ENCODE data around the gene STX16. TPM values are rescaled to one million over a fixed set of nuclear protein-coding genes. Genes with fewer than 3 reads are reported as not detected.
A peak's percentile ranks its signal among the peaks of the same experiment; 100 is the strongest.

Gene STX16
- total RNA-seq, 1 experiment from 2014 or later, result 58.3 TPM

- Histone ChIP-seq H3K9me2 (replicated peaks; ENCODE audit: insufficient read depth, low read length) (no peaks in the 10 kb centered on the region), H3K4me2 (ENCODE audit: low read depth, low read length, poor library complexity, severe bottlenecking) (no peak overlapping the region), H3K27ac (ENCODE audit: low read length) (no peak overlapping the region), H2AFZ (ENCODE audit: low read length) (no peak overlapping the region), H3K79me2 (ENCODE audit: low read length) (no peaks in the 10 kb centered on the region), H3K27me3 (ENCODE audit: low read length) (no peaks in the 10 kb centered on the region), H3K36me3 (ENCODE audit: insufficient read depth, low read length) (no peaks in the 10 kb centered on the region), H4K20me1 (ENCODE audit: insufficient read depth, low read depth, low read length) (no peaks in the 10 kb centered on the region), H3K4me3 (ENCODE audit: low read length) (no peak overlapping the region), H3K9me3 (ENCODE audit: low read length) (no peaks in the 10 kb centered on the region), H3K9ac (ENCODE audit: low read length) (no peak overlapping the region), H3K4me1 (ENCODE audit: low read length) (no peaks in the 10 kb centered on the region)
- DNase-seq, result no peak
These were observed 21.9 kb upstream of the STX16 start for GRCh38 chr20:58629215-58629580.

DNA sequence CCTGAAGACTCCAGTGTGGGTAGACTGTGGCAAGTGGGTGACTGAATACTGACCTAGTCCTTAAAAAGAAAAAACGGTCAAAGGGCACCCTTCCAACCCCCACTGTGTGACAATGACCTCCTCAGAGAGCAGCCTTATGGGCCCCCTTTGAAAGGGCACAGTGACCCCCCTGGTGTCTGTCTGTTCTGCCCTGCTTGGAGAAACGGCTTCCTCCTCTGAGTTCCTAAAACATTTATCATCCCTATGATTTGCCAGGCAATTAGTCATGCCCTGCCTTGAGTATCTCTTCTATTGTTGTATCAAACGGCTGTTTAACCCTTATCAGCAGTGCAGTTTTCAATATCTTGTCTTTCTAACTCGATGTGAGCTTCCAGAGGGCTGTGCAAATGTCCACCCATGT is 21.0 kb upstream of the STX16 start:
- Histone ChIP-seq H3K36me3 (ENCODE audit: insufficient read depth, low read length) (no peaks in the 10 kb centered on the region), H3K4me3 (ENCODE audit: low read length) (no peak overlapping the region), H4K20me1 (ENCODE audit: insufficient read depth, low read depth, low read length) (no peaks in the 10 kb centered on the region), H3K9me2 (replicated peaks; ENCODE audit: insufficient read depth, low read length) (no peaks in the 10 kb centered on the region), H3K27ac (ENCODE audit: low read length) (no peak overlapping the region), H3K4me2 (ENCODE audit: low read depth, low read length, poor library complexity, severe bottlenecking) (no peak overlapping the region), H3K79me2 (ENCODE audit: low read length) (no peaks in the 10 kb centered on the region), H3K9me3 (ENCODE audit: low read length) (no peaks in the 10 kb centered on the region), H3K4me1 (ENCODE audit: low read length) (peaks cover 7% of the 10 kb centered on the region), H3K27me3 (ENCODE audit: low read length) (no peaks in the 10 kb centered on the region), H2AFZ (ENCODE audit: low read length) (no peak overlapping the region), H3K9ac (ENCODE audit: low read length) (no peak overlapping the region)
- no peak for DNase-seq

DNA sequence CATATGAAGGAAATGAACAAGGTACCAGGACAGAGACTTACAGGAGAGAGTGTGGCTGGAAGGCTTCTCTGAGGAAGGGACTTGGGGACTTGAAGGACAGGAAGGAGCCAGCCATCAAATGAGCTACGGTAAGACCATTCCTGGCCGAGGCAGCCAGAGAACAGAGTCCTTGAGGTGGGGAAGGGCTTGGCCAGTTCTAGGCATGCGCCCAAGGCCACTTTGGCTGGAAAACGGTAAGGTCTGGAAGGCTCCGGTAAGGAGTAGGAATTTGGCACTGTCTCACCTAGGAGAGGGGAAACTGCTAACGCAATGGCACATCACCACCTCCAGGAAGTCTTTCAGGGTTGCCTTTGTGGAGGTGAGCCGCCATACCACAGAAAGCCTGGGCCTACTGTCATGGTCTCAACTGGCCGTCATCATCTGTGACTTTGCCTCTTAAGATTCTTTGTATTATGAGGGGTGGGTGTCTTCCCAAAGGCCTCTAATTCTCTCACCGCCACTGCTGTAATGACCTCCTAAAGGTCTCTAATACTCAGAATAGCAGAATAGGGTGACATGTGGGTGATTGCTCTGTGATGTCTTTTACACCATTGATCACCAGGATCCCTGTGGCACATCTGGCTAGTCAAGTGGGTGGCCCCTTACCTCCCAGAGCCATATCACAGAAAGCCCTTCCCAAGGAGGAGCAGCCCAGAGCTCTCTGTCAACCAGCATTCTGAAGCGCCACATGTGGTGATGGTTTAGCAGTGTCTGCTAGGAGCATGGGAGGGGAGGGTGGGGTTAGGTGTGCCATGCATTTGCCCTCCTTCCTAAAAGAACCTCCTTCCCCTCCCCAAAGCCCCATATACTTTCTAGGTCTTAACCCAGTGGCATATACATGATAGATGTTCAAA is 17.7 kb upstream of the STX16 start:
- Histone ChIP-seq H3K27ac (ENCODE audit: low read length) (no peak overlapping the region), H3K4me1 (ENCODE audit: low read length) (peaks cover 7% of the 10 kb centered on the region), H3K79me2 (ENCODE audit: low read length) (no peaks in the 10 kb centered on the region), H2AFZ (ENCODE audit: low read length) (no peak overlapping the region), H4K20me1 (ENCODE audit: insufficient read depth, low read depth, low read length) (no peaks in the 10 kb centered on the region), H3K4me3 (ENCODE audit: low read length) (no peak overlapping the region), H3K36me3 (ENCODE audit: insufficient read depth, low read length) (no peaks in the 10 kb centered on the region), H3K9me3 (ENCODE audit: low read length) (no peaks in the 10 kb centered on the region), H3K4me2 (ENCODE audit: low read depth, low read length, poor library complexity, severe bottlenecking) (no peak overlapping the region), H3K9ac (ENCODE audit: low read length) (no peak overlapping the region), H3K27me3 (ENCODE audit: low read length) (no peaks in the 10 kb centered on the region), H3K9me2 (replicated peaks; ENCODE audit: insufficient read depth, low read length) (no peaks in the 10 kb centered on the region)
- DNase-seq, result no peak

DNA sequence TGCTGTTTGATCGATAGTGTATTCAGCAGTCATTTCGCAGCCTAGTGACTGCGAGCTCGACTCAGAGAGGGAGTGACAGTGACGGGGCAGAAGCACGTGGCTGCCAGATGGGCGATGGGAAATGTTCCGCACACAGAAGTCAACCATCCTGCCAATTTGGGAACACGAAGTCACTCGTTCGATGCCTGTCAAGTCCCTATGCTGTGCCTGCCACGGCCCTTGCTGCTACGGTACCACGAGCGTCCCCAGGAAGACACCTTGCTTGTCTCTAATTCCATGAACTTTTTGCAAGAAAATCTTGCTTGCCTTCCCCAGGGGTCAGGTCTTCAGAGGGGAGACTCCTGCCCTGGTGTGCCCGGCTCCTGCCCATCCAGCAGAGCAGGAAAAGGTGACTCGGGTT is 17.0 kb upstream of the STX16 start:
- H3K27ac ChIP-seq (ENCODE audit: low read length), result no peak overlapping the region
- H3K9me2 ChIP-seq (replicated peaks; ENCODE audit: insufficient read depth, low read length), result no peaks in the 10 kb centered on the region
- no peak overlapping the region for H3K9ac ChIP-seq (ENCODE audit: low read length)
- H3K9me3 ChIP-seq (ENCODE audit: low read length), result no peaks in the 10 kb centered on the region
- no peaks in the 10 kb centered on the region for H3K79me2 ChIP-seq (ENCODE audit: low read length)
- H4K20me1 ChIP-seq (ENCODE audit: insufficient read depth, low read depth, low read length), result no peaks in the 10 kb centered on the region
- H3K4me1 ChIP-seq (ENCODE audit: low read length), result peaks cover 7% of the 10 kb centered on the region
- H3K27me3 ChIP-seq (ENCODE audit: low read length), result no peaks in the 10 kb centered on the region
- no peaks in the 10 kb centered on the region for H3K36me3 ChIP-seq (ENCODE audit: insufficient read depth, low read length)
- H2AFZ ChIP-seq (ENCODE audit: low read length), result no peak overlapping the region
- H3K4me3 ChIP-seq (ENCODE audit: low read length), result no peak overlapping the region
- no peak overlapping the region for H3K4me2 ChIP-seq (ENCODE audit: low read depth, low read length, poor library complexity, severe bottlenecking)
- DNase-seq, result no peak

GRCh38 chr20:58634521-58635278 is 16.4 kb upstream of the STX16 start:
- no peak overlapping the region for H2AFZ ChIP-seq (ENCODE audit: low read length)
- no peaks in the 10 kb centered on the region for H3K36me3 ChIP-seq (ENCODE audit: insufficient read depth, low read length)
- H3K79me2 ChIP-seq (ENCODE audit: low read length), result no peaks in the 10 kb centered on the region
- H3K9me3 ChIP-seq (ENCODE audit: low read length), result no peaks in the 10 kb centered on the region
- DNase-seq, result peak; percentile 51
- H3K4me2 ChIP-seq (ENCODE audit: low read depth, low read length, poor library complexity, severe bottlenecking), result peak overlapping the region; percentile 8
- H3K4me1 ChIP-seq (ENCODE audit: low read length), result peaks cover 7% of the 10 kb centered on the region
- H3K4me3 ChIP-seq (ENCODE audit: low read length), result no peak overlapping the region
- H3K27me3 ChIP-seq (ENCODE audit: low read length), result no peaks in the 10 kb centered on the region
- H3K9me2 ChIP-seq (replicated peaks; ENCODE audit: insufficient read depth, low read length), result no peaks in the 10 kb centered on the region
- H4K20me1 ChIP-seq (ENCODE audit: insufficient read depth, low read depth, low read length), result no peaks in the 10 kb centered on the region
- no peak overlapping the region for H3K27ac ChIP-seq (ENCODE audit: low read length)
- H3K9ac ChIP-seq (ENCODE audit: low read length), result no peak overlapping the region

DNA sequence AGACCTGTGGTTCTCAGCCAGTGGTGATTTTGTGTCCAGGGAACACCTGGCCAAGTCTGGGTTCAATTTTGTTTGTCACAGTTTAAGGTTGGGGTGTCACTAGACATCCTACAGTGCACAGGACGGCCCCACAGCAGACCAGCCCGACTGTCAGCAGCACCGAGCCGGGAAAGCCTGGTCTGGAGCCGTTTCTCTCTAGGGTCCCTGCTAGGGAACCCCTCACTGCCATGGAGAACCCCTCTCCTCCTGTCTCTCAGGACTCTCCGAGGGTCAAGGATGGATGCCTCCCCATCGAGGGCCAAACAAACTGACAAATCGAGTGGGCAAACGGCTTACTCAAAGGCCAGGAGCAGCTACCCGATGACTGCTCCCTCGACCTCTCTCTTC is 15.8 kb upstream of the STX16 start:
- H3K4me2 ChIP-seq (ENCODE audit: low read depth, low read length, poor library complexity, severe bottlenecking), result no peak overlapping the region
- H3K9ac ChIP-seq (ENCODE audit: low read length), result no peak overlapping the region
- no peaks in the 10 kb centered on the region for H3K9me2 ChIP-seq (replicated peaks; ENCODE audit: insufficient read depth, low read length)
- no peaks in the 10 kb centered on the region for H3K36me3 ChIP-seq (ENCODE audit: insufficient read depth, low read length)
- no peak overlapping the region for H3K4me3 ChIP-seq (ENCODE audit: low read length)
- no peak overlapping the region for H3K27ac ChIP-seq (ENCODE audit: low read length)
- peaks cover 7% of the 10 kb centered on the region for H3K4me1 ChIP-seq (ENCODE audit: low read length)
- H3K27me3 ChIP-seq (ENCODE audit: low read length), result no peaks in the 10 kb centered on the region
- no peaks in the 10 kb centered on the region for H4K20me1 ChIP-seq (ENCODE audit: insufficient read depth, low read depth, low read length)
- no peaks in the 10 kb centered on the region for H3K79me2 ChIP-seq (ENCODE audit: low read length)
- no peak for DNase-seq
- no peaks in the 10 kb centered on the region for H3K9me3 ChIP-seq (ENCODE audit: low read length)
- H2AFZ ChIP-seq (ENCODE audit: low read length), result no peak overlapping the region

DNA sequence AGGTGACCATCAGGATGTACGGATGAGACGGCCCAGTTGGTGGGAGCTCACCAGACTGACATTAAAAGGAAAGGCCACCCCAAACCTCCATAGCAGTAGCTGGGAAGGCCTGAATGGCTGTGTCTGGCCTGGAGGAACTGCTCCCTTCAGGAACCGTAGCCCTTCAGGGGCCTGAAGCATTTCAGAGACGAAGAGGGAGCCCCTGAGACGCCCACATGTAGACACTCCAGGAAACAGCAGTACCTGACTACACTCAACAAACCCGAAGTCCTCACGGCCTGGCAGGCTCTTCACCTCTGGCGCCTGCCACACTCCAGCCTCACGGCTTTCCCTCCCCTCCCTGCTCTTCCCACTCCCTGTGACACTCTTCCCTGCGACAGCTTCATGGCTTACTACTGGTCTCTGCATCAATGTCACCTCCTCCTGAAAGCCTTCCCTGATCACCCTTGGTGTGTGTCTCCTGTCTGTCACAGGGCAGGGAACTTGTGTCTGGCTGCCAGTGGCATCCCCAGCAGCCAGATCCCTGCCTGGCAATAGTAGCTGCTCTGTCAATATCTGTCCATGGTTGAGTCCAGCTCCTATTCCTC is 14.6 kb upstream of the STX16 start:
- no peak overlapping the region for H3K9ac ChIP-seq (ENCODE audit: low read length)
- H3K27ac ChIP-seq (ENCODE audit: low read length), result no peak overlapping the region
- H2AFZ ChIP-seq (ENCODE audit: low read length), result no peak overlapping the region
- no peaks in the 10 kb centered on the region for H4K20me1 ChIP-seq (ENCODE audit: insufficient read depth, low read depth, low read length)
- H3K9me2 ChIP-seq (replicated peaks; ENCODE audit: insufficient read depth, low read length), result no peaks in the 10 kb centered on the region
- DNase-seq, result no peak
- H3K4me3 ChIP-seq (ENCODE audit: low read length), result no peak overlapping the region
- no peaks in the 10 kb centered on the region for H3K36me3 ChIP-seq (ENCODE audit: insufficient read depth, low read length)
- no peaks in the 10 kb centered on the region for H3K79me2 ChIP-seq (ENCODE audit: low read length)
- H3K4me1 ChIP-seq (ENCODE audit: low read length), result peaks cover 7% of the 10 kb centered on the region
- no peak overlapping the region for H3K4me2 ChIP-seq (ENCODE audit: low read depth, low read length, poor library complexity, severe bottlenecking)
- H3K27me3 ChIP-seq (ENCODE audit: low read length), result no peaks in the 10 kb centered on the region
- H3K9me3 ChIP-seq (ENCODE audit: low read length), result no peaks in the 10 kb centered on the region

- Histone ChIP-seq H4K20me1 (ENCODE audit: insufficient read depth, low read depth, low read length) (no peaks in the 10 kb centered on the region), H2AFZ (ENCODE audit: low read length) (no peak overlapping the region), H3K4me1 (ENCODE audit: low read length) (peaks cover 7% of the 10 kb centered on the region), H3K27ac (ENCODE audit: low read length) (no peak overlapping the region), H3K9me3 (ENCODE audit: low read length) (no peaks in the 10 kb centered on the region), H3K9me2 (replicated peaks; ENCODE audit: insufficient read depth, low read length) (no peaks in the 10 kb centered on the region), H3K9ac (ENCODE audit: low read length) (no peak overlapping the region), H3K27me3 (ENCODE audit: low read length) (no peaks in the 10 kb centered on the region), H3K4me2 (ENCODE audit: low read depth, low read length, poor library complexity, severe bottlenecking) (no peak overlapping the region), H3K4me3 (ENCODE audit: low read length) (no peak overlapping the region), H3K79me2 (ENCODE audit: low read length) (no peaks in the 10 kb centered on the region), H3K36me3 (ENCODE audit: insufficient read depth, low read length) (no peaks in the 10 kb centered on the region)
- DNase-seq, result no peak
These were observed 14.1 kb upstream of the STX16 start for GRCh38 chr20:58636983-58637421.

Data from Karpas-422 (cell line).